Activated CD4-positive, alpha-beta T cell treated with anti-CD3 and anti-CD28 coated beads, Interleukin-2, amount 50 U/mL, for 24 hours (primary cell): Measurements from ENCODE around the gene BOLL.
A peak's percentile ranks its signal among the peaks of the same experiment; 100 is the strongest.
"Not testable (repeated sequence)": the region's sequence is repeated elsewhere in the genome, so short reads cannot be mapped to it uniquely, and the experiment has no call there.

Experiments used
- DNase-seq, 2 donors: peaks; one replicate each; pipeline ENCODE4 v3.0.0-alpha.2; 2020; ENCODE audit warnings: low read depth in 1 of 2, low spot score in 1 of 2

The BOLL gene

DNA sequence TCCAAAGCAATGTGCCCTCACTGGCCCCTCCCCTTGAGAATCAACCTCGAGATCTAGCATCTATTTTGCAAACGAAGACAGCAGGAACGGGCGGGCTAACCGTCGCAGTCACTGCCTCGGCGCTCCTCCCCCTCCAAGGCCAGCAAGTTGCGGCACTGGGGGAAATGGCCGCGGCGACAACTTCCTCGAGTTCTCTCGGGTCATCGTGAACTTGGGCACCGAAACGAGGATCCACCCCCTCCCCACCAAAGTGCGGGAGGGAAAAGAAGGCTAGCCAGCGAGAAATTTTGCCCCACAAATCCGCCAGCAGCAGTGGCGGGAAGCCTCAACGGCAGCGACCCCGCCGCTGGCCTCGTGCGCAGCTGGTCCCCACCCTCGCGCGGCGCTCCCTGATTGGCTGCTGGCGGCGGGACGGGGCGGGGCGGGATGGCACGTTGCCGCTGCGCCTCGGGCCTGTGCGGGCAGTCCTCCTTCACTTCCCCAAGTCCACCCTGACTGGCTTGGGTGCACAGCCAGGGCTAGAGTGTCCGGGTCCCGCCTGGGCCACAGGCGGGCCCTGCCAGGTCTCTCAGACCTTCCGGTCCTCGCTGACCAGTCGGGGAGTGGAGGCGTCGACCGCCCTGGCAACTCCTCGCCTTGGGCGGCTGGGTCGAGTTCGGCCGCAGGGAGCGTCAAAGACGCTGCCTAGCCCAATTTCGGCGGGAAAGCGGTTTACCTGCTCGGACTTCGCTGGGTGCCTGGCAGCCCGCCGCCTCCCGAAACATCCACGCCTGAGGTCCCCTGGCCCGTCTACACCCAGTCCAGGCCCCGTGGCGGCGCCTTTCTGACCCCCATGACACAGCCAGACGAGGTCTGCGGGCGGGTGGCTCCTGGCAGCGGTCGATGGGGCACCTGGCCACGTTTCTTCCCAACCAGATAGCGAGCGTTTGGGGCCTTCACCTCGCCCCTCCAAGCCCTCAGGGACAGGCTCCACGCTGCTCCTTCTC is at the start of gene BOLL:
BOLL (minus strand) TSS at position 364 of the 986 bp plus-strand sequence. CDS start 3,469 bp downstream, outside the sequence.
- no peak for DNase-seq

DNA sequence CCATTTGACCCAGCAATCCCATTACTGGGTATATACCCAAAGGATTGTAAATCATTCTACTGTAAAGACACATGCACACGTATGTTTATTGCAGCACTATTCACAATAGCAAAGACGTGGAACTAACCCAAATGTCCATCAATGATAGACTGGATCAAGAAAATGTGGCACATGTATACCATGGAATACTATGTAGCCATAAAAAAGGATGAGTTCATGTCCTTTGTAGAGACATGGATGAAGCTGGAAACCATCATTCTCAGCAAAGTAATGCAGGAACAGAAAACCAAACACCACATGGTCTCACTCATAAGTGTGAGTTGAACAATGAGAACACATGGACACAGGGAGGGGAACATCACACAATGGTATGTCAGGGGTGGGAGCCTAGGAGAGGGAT is 49.7 kb upstream of the BOLL start:
- not testable (repeated sequence) for DNase-seq

GRCh38 chr2:197828464-197829135 is 43.5 kb upstream of the BOLL start:
- no peak for DNase-seq

GRCh38 chr2:197827618-197828017 is 42.5 kb upstream of the BOLL start:
- no peak for DNase-seq

DNA sequence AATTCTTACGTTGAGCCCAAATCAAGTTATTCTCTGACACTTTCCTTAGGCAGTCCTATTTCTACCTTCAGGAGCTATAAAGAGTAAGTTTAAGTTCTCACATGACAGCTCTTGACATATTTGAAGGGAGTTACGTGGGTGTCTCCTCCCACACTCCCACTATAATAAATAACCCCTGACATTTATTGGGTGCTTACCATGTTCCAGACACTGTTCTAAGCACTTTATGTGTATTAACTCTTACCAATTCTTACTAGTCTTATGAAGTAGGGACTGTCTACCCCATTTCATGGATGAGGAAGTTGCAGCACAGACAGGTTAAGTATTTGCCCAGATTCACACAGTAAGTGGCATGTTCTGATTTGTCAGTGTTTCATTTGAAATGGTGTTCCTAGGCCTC is 37.2 kb upstream of the BOLL start:
- no peak for DNase-seq

DNA sequence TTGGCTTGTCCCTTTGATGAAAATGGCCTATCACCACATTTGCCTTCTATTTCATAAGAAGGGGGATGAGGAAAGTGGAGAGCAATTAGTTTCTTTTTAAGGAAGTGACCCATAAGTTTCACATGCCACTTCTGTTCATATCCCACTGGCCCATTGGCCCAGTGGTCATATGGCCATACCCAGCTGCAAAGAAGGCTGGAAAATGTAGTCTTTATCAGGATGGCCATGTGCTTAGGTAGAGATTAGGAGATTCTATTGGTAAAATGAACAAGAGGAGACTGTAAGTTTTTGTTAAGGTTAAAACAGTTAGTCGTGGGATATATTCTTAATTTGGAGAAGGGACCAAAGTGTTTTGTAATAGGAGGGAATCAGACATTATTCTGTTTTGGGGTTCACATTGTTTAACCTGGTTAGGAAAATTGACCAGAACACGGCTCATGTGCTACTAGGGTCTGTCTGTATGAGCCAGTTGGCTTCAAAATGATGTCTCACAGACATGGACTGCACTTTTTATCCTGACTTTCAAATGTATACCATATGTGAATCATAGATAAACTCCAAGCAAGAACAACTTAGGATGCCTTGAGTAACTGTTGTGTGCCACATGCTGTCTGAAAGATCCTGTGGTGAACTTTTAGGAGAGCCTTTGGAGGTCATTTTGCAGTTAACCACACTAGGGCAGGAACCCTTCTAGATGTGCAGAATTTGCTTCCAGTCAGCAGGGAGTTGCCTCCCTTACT is 36.6 kb upstream of the BOLL start:
- no peak for DNase-seq

GRCh38 chr2:197814526-197814925 is 29.4 kb upstream of the BOLL start:
- no peak for DNase-seq

DNA sequence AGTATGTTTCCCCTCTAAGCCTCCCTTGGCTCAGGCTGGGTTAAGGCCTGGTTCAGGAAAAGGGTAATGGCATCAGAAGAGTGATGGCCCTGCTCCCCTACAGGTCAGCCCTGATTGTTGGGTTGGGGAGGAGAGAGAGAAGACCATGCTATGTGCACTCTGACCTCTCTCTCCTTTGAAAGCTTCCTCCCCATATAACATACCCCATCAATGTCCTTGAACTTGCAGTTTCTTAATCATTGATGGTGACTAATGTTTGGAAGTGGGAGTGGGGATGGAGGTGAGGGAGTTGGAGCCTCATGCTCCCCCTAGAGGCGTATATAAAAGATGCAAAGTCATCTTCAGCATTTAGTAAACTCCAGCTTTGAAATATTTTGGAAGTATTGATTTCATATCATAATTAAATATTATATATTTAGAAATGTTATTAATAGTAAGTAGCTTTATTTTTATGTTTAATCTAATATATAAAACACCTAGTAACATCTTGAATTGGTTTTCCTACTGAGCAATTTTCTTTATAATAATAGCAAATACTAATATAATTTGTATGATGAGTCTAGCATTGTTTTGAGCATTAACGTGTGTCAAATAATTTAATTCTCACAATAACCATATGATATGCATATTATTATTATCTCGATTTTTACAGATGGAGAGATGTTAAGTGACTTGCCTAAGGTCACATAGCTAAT is 28.1 kb upstream of the BOLL start:
- peak in 1 of 2 donors; percentile 17 for DNase-seq

DNA sequence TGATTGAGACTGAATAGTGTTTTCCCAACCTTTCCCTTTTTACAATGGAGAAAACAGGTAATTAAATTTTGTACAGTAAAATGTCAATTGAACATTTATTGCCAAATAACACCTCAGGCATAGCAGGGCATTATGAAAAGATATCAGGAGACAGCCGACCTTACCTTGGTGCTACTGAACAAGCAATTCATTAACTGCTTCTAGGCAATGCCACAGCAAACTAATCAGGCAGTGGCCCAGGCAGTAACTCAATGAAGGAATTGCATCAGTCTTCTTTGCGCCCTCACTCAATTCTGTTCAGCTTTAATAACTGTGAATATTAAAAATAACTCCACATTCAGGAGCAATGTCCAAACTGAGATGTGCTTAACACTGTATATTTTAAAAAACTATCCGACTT is 25.4 kb upstream of the BOLL start:
- DNase-seq, result no peak

DNA sequence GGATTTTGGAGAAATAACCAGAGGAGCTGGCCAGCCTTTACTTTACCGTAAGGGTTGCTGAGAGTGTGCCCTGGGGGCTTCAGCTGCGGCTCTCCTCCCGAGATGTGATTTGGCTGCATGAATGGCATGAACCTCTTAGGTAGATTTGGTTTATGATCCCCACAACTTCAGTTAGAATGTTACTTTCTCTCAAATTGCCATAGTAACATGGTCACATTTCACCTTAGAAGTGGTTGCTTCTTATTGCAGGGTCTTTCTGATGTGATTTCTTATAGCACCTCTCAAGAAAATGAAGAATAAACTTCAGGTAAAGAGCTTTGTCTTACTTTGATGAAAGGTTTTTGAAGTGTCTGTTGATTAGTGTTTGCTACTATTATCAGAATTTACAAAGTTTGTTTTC is 24.9 kb upstream of the BOLL start:
- DNase-seq, result no peak

DNA sequence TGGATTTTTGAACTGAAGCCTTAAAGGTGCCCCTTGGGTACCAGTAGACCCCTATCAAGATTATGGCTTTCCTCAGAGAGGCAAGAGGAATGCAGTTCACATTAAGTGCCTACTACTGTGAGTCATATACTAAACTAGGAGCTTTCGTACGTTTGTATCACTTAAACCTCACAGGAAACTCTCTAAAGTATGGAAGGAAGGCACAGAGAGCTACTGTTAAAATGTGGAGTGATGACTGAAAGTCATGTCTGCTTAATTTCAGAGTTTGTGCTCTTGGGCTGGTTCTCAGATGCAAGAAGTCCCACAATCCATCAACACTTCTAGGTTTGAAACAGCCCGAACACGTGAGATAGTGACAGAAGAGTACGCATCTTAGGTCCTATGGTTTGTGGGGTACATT is 23.9 kb upstream of the BOLL start:
- no peak for DNase-seq

- DNase-seq, result no peak
These were observed 20.9 kb upstream of the BOLL start for GRCh38 chr2:197805715-197806633.

DNA sequence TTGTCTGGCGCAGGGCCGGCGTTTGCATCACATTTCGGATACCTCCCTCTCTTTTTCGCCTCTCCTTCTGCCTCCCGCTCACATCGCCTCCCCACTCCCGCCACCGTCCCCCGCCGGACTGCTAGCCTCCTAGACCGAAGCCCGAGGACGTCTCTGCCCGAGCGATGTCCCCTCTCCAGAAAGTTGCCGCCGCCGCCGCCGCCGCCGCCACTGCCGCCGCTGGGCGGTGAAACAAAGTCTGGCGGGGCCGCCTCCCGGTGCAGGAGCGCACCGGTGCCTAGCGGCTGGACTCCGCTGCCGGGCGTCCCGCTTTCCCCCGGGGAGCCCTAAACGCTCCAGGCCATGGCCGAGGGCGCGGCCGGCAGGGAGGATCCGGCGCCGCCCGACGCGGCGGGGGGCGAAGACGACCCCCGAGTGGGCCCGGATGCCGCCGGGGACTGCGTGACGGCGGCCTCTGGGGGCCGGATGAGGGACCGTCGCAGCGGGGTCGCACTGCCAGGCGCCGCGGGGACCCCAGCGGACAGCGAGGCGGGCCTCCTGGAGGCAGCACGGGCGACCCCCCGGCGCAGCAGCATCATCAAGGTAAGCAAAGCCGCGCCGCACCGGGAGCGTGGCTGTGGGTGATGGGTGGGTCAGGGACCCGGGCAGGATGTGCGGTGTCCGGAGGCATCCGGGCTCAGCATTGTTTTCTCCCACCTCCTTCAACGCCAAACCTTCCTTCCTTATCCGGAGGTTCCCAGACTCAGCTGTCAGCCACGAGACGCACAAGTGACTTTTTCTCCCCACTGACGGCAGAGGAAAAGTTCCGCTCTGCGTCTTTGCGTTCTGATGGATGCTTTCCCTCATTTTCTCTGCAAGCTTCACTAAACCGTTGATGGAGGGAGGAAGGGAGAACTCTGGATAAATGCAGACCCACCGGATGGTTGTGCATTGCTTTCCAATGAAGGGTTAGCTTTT is 19.9 kb upstream of the BOLL start:
- DNase-seq, result no peak

GRCh38 chr2:197804049-197804757 is 19.1 kb upstream of the BOLL start, which contains the start of gene PLCL1:
Gene PLCL1 (plus strand): TSS chr2:197804593.
- DNase-seq, result peak; percentile 76 to 87

GRCh38 chr2:197803033-197803444 is 17.9 kb upstream of the BOLL start:
- no peak for DNase-seq

DNA sequence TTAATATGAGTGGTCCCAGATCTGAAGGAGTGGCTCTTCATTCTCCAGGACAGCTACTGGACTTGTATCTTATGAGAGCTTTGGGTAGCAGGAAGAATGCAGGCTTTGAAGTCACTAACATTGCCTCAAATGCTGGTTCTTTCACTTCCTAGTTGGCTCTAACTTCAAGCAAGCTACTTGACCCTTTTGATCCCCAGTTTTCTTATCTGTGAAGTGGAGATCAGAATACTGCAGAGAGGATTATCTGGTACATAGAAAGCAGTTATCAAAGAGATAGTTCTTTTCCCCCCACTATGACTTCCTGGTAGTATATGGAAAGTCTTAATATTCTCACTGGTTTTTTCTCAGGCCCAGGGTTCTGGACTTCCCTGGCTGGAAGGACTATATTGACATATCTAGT is 15.9 kb upstream of the BOLL start:
- no peak for DNase-seq

DNA sequence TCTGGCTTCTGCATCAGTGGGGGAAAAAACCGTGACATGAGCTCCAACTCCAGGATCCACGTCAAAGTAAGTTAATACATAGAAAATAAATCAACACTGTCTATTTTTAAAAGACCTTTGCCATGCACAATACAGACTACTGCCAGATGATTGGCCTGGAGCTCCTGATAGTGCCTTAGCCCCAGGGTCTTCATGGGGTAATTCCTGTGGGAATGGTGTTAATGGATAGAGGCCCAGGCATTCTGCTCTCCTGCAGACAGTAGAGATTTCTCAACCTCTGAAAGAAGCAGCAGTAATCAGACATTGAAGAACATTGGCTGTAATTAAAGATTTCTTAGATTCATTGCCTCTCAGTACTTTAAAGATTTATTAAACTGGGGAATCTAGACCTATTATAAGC is 15.0 kb upstream of the BOLL start:
- DNase-seq, result no peak

DNA sequence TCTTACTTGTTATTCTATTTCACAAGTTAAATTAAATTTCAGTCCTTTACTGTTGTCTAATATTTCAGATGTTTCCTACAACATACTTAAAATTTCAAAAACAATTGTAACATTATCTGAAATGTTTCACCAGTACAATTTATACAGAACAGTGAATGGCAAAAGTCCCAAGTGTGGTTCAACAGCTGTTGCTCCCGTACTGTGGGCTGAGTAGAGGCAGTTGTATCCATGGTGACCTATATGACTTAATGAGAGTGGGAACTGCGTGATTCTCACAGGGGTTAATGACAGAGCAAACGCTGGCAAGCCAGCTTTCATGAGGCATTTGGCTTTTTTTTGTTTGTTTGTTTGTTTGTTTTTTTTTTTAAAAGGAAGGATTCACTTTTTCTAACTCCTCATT is 13.9 kb upstream of the BOLL start:
- no peak for DNase-seq
